Chondrocyte (in vitro differentiated cells): ENCODE results near the gene CYP3A4. TPM values are rescaled to one million over a fixed set of nuclear protein-coding genes. Genes with fewer than 3 reads are reported as not detected.
"Not testable (repeated sequence)": the region's sequence is repeated elsewhere in the genome, so short reads cannot be mapped to it uniquely, and the experiment has no call there.

Experiments
- DNase-seq: peaks from one replicate; pipeline ENCODE4 v3.0.0; 2021; ENCODE audit warnings: mixed read lengths, low spot score
- H3K27ac Mint-ChIP-seq: one replicate; pipeline ENCODE4 v1.8.0; 2021; ENCODE audit warnings: mild to moderate bottlenecking, moderate library complexity, mixed read lengths; ENCODE audit not compliant: unreplicated experiment
- H3K27me3 Mint-ChIP-seq: 2 replicates; pipeline ENCODE4 v1.8.0; 2021; ENCODE audit warnings: low read depth, mixed read lengths
- H3K36me3 Mint-ChIP-seq: 2 replicates; pipeline ENCODE4 v1.8.0; 2021; ENCODE audit warnings: low read depth, mixed read lengths
- H3K4me1 Mint-ChIP-seq: 2 replicates; pipeline ENCODE4 v1.8.0; 2021; ENCODE audit warnings: low read depth, mild to moderate bottlenecking, mixed read lengths
- H3K4me3 Mint-ChIP-seq: one replicate; pipeline ENCODE4 v1.8.0; 2021; ENCODE audit warnings: mild to moderate bottlenecking, moderate library complexity, mixed read lengths; ENCODE audit not compliant: unreplicated experiment
- H3K9me3 Mint-ChIP-seq: 2 replicates; pipeline ENCODE4 v1.8.0; 2021; ENCODE audit warnings: low read depth, mixed read lengths
- total RNA-seq: library from RNA; stranded (reverse); gene quantifications from 3 replicates; pipeline ENCODE4 v1.2.1, GENCODE V29; 2021
- TF ChIP-seq, protein P1 (sequence below): fragments of 200-600 bp; sonication (generic); IDR thresholded peaks from 2 replicates; pipeline ENCODE4 v1.5.0; 2021; ENCODE audit warnings: antibody characterized with exemption, mild to moderate bottlenecking, moderate library complexity

Gene CYP3A4
- total RNA-seq, 1 donor from 2014 or later, result not detected

DNA sequence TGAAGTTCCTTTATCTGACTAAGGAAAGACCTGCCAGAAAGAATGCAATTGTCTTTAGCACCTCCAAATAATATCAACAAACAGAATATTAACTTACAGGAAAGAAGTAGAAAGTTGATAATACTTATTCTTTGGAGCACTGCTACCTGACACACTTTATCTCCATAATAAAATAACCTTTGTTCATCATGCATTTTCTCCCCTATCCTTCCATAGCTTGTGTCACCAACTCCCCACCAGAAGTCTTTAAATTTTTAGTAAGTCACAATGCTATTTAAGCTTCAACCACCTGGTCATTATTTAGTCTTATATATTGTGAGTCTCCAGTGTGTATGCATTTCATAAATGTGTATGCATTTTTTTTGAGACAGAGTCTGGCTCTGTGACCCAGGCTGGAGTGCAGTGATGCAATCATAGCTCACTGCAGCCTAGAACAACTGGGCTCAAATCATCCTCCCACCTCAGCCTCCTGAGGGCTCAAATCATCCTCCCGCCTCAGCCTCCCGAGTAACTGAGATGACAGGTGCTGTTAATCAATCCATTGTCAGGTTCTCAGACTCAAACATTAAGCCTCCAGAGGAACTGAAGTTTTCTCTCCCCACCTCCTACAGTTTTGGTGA lies 36.5 kb upstream of the CYP3A4 start:
- TF ChIP-seq, protein P1, sequence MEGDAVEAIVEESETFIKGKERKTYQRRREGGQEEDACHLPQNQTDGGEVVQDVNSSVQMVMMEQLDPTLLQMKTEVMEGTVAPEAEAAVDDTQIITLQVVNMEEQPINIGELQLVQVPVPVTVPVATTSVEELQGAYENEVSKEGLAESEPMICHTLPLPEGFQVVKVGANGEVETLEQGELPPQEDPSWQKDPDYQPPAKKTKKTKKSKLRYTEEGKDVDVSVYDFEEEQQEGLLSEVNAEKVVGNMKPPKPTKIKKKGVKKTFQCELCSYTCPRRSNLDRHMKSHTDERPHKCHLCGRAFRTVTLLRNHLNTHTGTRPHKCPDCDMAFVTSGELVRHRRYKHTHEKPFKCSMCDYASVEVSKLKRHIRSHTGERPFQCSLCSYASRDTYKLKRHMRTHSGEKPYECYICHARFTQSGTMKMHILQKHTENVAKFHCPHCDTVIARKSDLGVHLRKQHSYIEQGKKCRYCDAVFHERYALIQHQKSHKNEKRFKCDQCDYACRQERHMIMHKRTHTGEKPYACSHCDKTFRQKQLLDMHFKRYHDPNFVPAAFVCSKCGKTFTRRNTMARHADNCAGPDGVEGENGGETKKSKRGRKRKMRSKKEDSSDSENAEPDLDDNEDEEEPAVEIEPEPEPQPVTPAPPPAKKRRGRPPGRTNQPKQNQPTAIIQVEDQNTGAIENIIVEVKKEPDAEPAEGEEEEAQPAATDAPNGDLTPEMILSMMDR, result no peak
- H3K36me3 Mint-ChIP-seq, result no peaks in the 10 kb centered on the region
- no peaks in the 10 kb centered on the region for H3K4me1 Mint-ChIP-seq
- peaks cover 33% of the 10 kb centered on the region for H3K27me3 Mint-ChIP-seq
- peaks cover 1% of the 10 kb centered on the region for H3K9me3 Mint-ChIP-seq
- H3K27ac Mint-ChIP-seq, result no peak overlapping the region
- H3K4me3 Mint-ChIP-seq, result no peak overlapping the region
- DNase-seq, result no peak

DNA sequence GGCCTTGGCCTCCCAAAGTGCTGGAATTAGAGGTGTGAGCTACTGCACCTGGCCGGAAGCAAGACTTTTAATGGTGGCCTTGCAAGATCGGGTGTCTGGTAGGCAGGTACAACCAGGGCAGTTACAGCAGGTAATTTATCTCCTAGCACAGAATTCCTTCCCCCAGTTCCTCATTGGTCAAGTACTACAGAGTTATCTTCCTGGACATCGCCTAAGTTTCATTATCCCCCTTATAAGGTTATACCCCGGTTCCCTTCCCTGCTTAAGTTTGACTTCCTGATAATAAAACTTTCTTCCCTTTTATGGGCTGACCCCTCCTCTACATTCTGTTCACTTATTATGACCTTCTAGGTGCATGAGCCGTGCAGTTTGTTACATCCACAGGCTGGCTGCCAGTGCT lies 24.8 kb upstream of the CYP3A4 start:
- Mint-ChIP-seq H3K9me3 (peaks cover 20% of the 10 kb centered on the region), H3K36me3 (no peaks in the 10 kb centered on the region), H3K4me1 (no peaks in the 10 kb centered on the region), H3K27ac (peak overlapping the region; percentile 12), H3K4me3 (no peak overlapping the region), H3K27me3 (peaks cover 5% of the 10 kb centered on the region)
- TF ChIP-seq, protein P1, result no peak
- DNase-seq, result no peak

DNA sequence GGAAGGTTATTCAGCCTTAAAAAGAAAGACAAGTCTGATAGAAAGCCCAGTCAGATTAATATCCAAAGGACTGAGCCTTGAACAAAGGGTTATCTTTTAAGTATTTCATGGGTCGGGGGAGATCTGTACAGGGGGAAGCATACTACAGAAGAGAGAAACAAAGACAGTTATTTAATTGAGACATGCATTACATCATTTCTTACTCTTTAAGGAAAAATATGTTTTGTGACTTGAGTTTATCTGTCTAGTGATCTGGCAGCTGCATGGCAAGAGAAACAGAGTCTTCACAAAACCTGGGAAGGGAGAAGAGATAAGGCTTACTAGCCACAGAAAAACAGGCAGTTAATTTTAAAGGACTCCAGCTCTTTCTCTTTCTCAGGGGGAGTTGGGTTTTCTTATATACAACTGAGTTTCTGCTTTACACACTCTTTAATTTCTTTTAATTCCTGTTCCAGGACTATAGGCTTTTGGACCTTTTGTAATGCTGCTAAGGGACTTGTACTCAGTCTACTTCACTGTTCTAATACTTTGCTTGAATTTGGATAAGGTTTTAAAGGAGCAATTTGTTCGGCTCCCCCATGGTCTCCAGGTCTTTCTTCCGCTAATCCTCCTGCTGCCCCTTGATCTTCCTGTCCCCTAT lies 23.0 kb upstream of the CYP3A4 start:
- TF ChIP-seq, protein P1, result no peak
- H3K9me3 Mint-ChIP-seq, result peaks cover 23% of the 10 kb centered on the region
- H3K27me3 Mint-ChIP-seq, result peaks cover 5% of the 10 kb centered on the region
- H3K4me3 Mint-ChIP-seq, result no peak overlapping the region
- H3K36me3 Mint-ChIP-seq, result peaks cover 1% of the 10 kb centered on the region
- H3K27ac Mint-ChIP-seq, result no peak overlapping the region
- no peaks in the 10 kb centered on the region for H3K4me1 Mint-ChIP-seq
- DNase-seq, result no peak

DNA sequence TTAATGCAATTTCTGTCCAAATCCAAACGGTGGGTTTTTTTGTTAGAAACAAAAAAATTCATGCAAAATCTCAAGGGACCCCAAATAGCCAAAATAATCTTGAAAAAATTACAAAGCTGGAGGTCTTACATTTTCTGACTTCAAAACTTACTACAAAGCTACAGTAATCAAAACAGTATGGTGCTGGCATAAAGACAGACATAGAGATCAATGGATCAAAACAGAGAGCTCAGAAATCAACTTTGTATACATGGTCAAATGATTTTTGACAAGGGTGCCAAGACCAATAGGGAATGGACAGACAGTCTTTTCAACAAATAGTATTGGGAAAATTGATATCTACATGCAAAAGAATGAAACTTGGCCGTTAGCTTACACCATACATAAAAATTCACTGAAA lies 21.7 kb upstream of the CYP3A4 start:
- Mint-ChIP-seq H3K9me3 (peaks cover 26% of the 10 kb centered on the region), H3K4me1 (no peaks in the 10 kb centered on the region), H3K36me3 (peaks cover 2% of the 10 kb centered on the region), H3K27me3 (peaks cover 12% of the 10 kb centered on the region), H3K27ac (no peak overlapping the region), H3K4me3 (no peak overlapping the region)
- TF ChIP-seq, protein P1, result no peak
- DNase-seq, result no peak

DNA sequence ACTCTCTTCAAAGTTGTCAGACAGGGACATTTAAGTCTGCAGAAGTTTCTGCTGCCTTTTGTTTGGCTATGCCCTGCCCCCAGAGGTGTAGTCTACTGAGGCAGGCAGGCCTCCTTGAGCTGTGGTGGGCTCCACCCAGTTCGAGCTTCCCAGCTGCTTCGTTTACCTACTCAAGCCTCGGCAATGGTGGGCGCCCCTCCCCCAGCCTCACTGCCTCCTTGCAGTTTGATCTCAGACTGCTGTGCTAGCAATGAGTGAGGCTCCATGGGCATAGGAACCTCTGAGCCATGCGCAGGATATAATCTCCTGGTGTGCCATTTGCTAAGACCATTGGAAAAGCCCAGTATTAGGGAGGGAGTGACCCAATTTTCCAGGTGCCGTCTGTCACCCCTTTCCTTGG lies 19.1 kb upstream of the CYP3A4 start:
- Mint-ChIP-seq H3K9me3 (peaks cover 27% of the 10 kb centered on the region), H3K27me3 (peaks cover 15% of the 10 kb centered on the region)
- H3K4me3 Mint-ChIP-seq, H3K4me1 Mint-ChIP-seq, H3K27ac Mint-ChIP-seq, DNase-seq, H3K36me3 Mint-ChIP-seq: not testable (repeated sequence)

DNA sequence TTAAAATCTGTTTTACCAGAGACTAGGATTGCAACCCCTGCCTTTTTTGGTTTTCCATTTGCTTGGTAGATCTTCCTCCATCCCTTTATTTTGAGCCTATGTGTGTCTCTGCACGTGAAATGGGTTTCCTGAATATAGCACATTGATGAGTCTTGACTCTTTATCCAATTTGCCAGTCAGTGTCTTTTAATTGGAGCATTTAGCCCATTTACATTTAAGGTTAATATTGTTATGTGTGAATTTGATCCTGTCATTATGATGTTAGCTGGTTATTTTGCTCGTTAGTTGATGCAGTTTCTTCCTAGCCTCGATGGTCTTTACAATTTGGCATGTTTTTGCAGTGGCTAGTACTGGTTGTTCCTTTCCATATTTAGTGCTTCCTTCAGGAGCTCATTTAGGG lies 17.4 kb upstream of the CYP3A4 start:
- not testable (repeated sequence) for H3K4me1 Mint-ChIP-seq
- H3K27me3 Mint-ChIP-seq, result peaks cover 14% of the 10 kb centered on the region

More for the DNA sequence above, 17.4 kb upstream of the CYP3A4 start:
- not testable (repeated sequence) for H3K4me3 Mint-ChIP-seq, H3K27ac Mint-ChIP-seq, DNase-seq, H3K36me3 Mint-ChIP-seq
- peaks cover 29% of the 10 kb centered on the region for H3K9me3 Mint-ChIP-seq
